ENCODE results near the gene PVALEF. TPM values are rescaled to one million over a fixed set of nuclear protein-coding genes. Genes with fewer than 3 reads are reported as not detected.

PVALEF gene
- total and polyA plus RNA-seq, 2 donors (not counting 3 experiments of a cell fraction or from before 2014, with no cell fraction given), result not detected

- Histone ChIP-seq H3K4me1 (ENCODE audit: control insufficient read depth, extremely low read depth, insufficient read depth, low read length) (no peaks in the 10 kb centered on the region), H3K36me3 (ENCODE audit: control insufficient read depth in 2 of 2, extremely low read depth in 1 of 2, insufficient read depth in 2 of 2, low read length in 2 of 2) (no peaks in the 10 kb centered on the region), H3K4me3 (replicated peaks in 1 of 3; ENCODE audit: insufficient read depth in 1 of 3, low read depth in 1 of 3, low read length in 3 of 3) (no peak overlapping the region), H3K9me3 (replicated peaks; ENCODE audit: control insufficient read depth, insufficient read depth, low read length) (no peaks in the 10 kb centered on the region), H3K27me3 (ENCODE audit: control insufficient read depth in 2 of 2, insufficient read depth in 2 of 2, low read length in 2 of 2) (no peaks in the 10 kb centered on the region), H2AFZ (ENCODE audit: low read depth, low read length) (no peak overlapping the region), H4K20me1 (replicated peaks; ENCODE audit: control insufficient read depth, extremely low read depth, insufficient read depth, low read length) (no peaks in the 10 kb centered on the region), H3K27ac (ENCODE audit: insufficient read depth, low read depth, low read length) (no peak overlapping the region), H3K9ac (replicated peaks; ENCODE audit: extremely low read depth, insufficient read depth, low read length) (no peak overlapping the region), H3K79me2 (ENCODE audit: control insufficient read depth, insufficient read depth, low read length) (no peaks in the 10 kb centered on the region), H3K9me1 (replicated peaks; ENCODE audit: control insufficient read depth, extremely low read depth, insufficient read depth, low read length) (no peaks in the 10 kb centered on the region), H3K4me2 (ENCODE audit: insufficient read depth, low read length) (no peak overlapping the region)
- no TSS peak for BruUV-seq (replicated peaks)
- no peak for DNase-seq (ENCODE audit: low read depth, low spot score)
- CTCF ChIA-PET, result no interaction called here
- no peak for TF ChIP-seq FOS (IDR thresholded peaks at IDR 0.05; ENCODE audit: borderline replicate concordance, insufficient read depth, low read length)
- TF ChIP-seq EZH2 (IDR thresholded peaks at IDR 0.05; ENCODE audit: borderline replicate concordance, low read depth, low read length, severe bottlenecking), result no peak
- no peak for TF ChIP-seq POLR2AphosphoS5 (IDR thresholded peaks at IDR 0.05; ENCODE audit: insufficient read depth, low read depth, low read length)
- TF ChIP-seq MAX (IDR thresholded peaks at IDR 0.05; ENCODE audit: insufficient read depth, insufficient read length), result no peak
- TF ChIP-seq GATA2 (IDR thresholded peaks at IDR 0.05; ENCODE audit: insufficient read depth, insufficient read length, low read depth, low read length), result no peak
- TF ChIP-seq, protein P1, sequence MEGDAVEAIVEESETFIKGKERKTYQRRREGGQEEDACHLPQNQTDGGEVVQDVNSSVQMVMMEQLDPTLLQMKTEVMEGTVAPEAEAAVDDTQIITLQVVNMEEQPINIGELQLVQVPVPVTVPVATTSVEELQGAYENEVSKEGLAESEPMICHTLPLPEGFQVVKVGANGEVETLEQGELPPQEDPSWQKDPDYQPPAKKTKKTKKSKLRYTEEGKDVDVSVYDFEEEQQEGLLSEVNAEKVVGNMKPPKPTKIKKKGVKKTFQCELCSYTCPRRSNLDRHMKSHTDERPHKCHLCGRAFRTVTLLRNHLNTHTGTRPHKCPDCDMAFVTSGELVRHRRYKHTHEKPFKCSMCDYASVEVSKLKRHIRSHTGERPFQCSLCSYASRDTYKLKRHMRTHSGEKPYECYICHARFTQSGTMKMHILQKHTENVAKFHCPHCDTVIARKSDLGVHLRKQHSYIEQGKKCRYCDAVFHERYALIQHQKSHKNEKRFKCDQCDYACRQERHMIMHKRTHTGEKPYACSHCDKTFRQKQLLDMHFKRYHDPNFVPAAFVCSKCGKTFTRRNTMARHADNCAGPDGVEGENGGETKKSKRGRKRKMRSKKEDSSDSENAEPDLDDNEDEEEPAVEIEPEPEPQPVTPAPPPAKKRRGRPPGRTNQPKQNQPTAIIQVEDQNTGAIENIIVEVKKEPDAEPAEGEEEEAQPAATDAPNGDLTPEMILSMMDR (IDR thresholded peaks at IDR 0.05; ENCODE audit: extremely low read depth in 1 of 2, insufficient read depth in 1 of 2, low read depth in 1 of 2, low read length in 2 of 2), result no peak
- no peak for TF ChIP-seq POLR2A (IDR thresholded peaks at IDR 0.05; ENCODE audit: low read depth, low read length)
- no peak for TF ChIP-seq JUN (IDR thresholded peaks at IDR 0.05; ENCODE audit: borderline replicate concordance, insufficient read depth, insufficient read length, low read depth)
- no peak for TF ChIP-seq MYC (IDR thresholded peaks at IDR 0.05; ENCODE audit: low read depth, low read length)
- no peak for FAIRE-seq
- dilution Hi-C loops (cut with MboI; ENCODE audit: extremely low pct_ligation_motif_present, low sequenced_read_pairs), result no loop called here
- intact Hi-C loops (cut with micrococcal nuclease), result no loop called here
- POLR2A ChIA-PET, result no interaction called here
These were observed 37.0 kb upstream of the PVALEF start for GRCh38 chr17:81128338-81128737.
